Thoracic aorta (tissue), 2 donors: ENCODE measurements around the gene UCHL3. TPM values are rescaled to one million over a fixed set of nuclear protein-coding genes. Genes with fewer than 3 reads are reported as not detected.

Source experiments
- ATAC-seq: fragments of 150-250 bp; one replicate; pipeline ENCODE4 v1.8.0; 2017; ENCODE audit warnings: low read depth; ENCODE audit not compliant: insufficient number of reproducible peaks, low FRiP score
- DNase-seq: peaks from one replicate; pipeline ENCODE4 v3.0.0-alpha.2; 2020; ENCODE audit warnings: low spot score
- H3K27ac ChIP-seq, 2 donors: fragments of 200-600 bp; sonication (generic); 1 replicate in 1 of 2; 2 replicates in 1 of 2; pipeline ENCODE4 v1.5.1; 2016; ENCODE audit warnings: mild to moderate bottlenecking in 2 of 2, moderate library complexity in 2 of 2
- H3K27me3 ChIP-seq: fragments of 200-600 bp; sonication (generic); replicated peaks from 2 replicates; pipeline ENCODE4 v1.6.0; 2016; ENCODE audit warnings: mild to moderate bottlenecking; ENCODE audit not compliant: insufficient read depth
- H3K36me3 ChIP-seq: fragments of 200-600 bp; sonication (generic); one replicate; pipeline ENCODE4 v1.5.1; 2016
- H3K4me1 ChIP-seq, 2 donors: fragments of 200-600 bp; sonication (generic); 1 replicate in 1 of 2; 2 replicates in 1 of 2; pipeline versions ENCODE4 v1.5.1 to v1.6.0; 2016; ENCODE audit warnings: low read depth in 2 of 2, mild to moderate bottlenecking in 1 of 2; ENCODE audit not compliant: control insufficient read depth in 1 of 2
- H3K4me3 ChIP-seq: fragments of 200-600 bp; sonication (generic); 2 replicates; pipeline ENCODE4 v1.5.1; 2016; ENCODE audit warnings: mild to moderate bottlenecking
- H3K9me3 ChIP-seq: fragments of 200-600 bp; sonication (generic); 2 replicates; pipeline ENCODE4 v1.5.1; 2016
- total RNA-seq, 2 donors: library from RNA; depleted of rRNA; stranded (reverse); fragments of >200 nt; gene quantifications; one replicate each; pipeline versions ENCODE4 v1.1.0 to v1.2.3, GENCODE V29; 2016
- TF ChIP-seq, protein P1 (sequence below): fragments of 200-600 bp; sonication (generic); IDR thresholded peaks from one replicate; pipeline ENCODE4 v1.5.1; 2019; ENCODE audit warnings: antibody characterized with exemption

The UCHL3 gene
- total RNA-seq, 2 donors from 2014 or later: 4.9 to 12.2 TPM

DNA sequence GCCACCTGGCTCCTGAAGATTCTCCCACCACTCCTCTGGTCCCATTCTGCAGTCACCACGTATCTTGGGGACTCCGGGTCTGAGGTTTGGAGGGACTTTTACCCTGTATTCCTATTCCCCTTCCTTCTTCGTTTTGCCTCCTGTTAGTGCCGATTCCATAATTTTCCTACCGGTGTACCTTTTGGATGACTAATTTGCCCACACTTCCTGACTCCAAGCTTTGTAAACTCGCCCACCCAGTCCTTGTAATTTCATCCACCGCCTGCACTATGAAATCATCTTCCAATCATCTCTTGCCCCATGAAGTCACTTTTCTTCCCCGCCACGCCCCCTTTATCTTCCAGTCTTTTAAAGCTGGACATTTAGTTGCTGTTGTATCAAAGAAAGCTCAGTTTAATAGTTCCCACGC, 572 bp downstream of the UCHL3 start:
- peaks cover 9 to 20% of the 10 kb centered on the region in 2 donors for H3K4me1 ChIP-seq
- ATAC-seq (no peak), DNase-seq (peak; percentile 18)
- H3K27me3 ChIP-seq: no peaks in the 10 kb centered on the region
- H3K36me3 ChIP-seq: no peaks in the 10 kb centered on the region
- H3K4me3 ChIP-seq: peak overlapping the region; percentile 82
- TF ChIP-seq, protein P1, sequence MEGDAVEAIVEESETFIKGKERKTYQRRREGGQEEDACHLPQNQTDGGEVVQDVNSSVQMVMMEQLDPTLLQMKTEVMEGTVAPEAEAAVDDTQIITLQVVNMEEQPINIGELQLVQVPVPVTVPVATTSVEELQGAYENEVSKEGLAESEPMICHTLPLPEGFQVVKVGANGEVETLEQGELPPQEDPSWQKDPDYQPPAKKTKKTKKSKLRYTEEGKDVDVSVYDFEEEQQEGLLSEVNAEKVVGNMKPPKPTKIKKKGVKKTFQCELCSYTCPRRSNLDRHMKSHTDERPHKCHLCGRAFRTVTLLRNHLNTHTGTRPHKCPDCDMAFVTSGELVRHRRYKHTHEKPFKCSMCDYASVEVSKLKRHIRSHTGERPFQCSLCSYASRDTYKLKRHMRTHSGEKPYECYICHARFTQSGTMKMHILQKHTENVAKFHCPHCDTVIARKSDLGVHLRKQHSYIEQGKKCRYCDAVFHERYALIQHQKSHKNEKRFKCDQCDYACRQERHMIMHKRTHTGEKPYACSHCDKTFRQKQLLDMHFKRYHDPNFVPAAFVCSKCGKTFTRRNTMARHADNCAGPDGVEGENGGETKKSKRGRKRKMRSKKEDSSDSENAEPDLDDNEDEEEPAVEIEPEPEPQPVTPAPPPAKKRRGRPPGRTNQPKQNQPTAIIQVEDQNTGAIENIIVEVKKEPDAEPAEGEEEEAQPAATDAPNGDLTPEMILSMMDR: no peak
- H3K9me3 ChIP-seq: no peaks in the 10 kb centered on the region
- no peak overlapping the region for H3K27ac ChIP-seq

DNA sequence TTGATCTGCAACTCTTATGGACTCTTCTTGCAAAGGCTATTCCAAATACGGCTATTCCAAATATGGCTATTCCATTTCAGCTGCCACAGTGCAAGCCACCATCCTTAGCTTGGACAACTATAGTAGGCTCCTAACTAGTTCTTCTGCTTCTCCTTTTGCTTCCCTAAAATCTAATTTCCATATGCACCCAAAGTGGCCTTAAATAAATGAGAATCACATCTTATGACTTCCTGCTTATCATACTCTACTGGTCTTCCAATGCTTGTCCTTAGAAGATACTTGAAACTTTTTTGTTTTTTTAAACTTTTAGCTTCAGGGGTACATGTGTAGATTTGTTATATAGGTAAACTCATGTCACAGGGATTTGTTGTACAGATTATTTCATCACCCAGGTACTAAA, 4.9 kb downstream of the UCHL3 start:
- H3K27me3 ChIP-seq: no peaks in the 10 kb centered on the region
- no peak for ATAC-seq
- DNase-seq: no peak
- H3K9me3 ChIP-seq: no peaks in the 10 kb centered on the region
- peaks cover 16 to 24% of the 10 kb centered on the region in 2 donors for H3K4me1 ChIP-seq
- no peak overlapping the region for H3K27ac ChIP-seq
- no peaks in the 10 kb centered on the region for H3K36me3 ChIP-seq
- TF ChIP-seq, protein P1: no peak
- no peak overlapping the region for H3K4me3 ChIP-seq

DNA sequence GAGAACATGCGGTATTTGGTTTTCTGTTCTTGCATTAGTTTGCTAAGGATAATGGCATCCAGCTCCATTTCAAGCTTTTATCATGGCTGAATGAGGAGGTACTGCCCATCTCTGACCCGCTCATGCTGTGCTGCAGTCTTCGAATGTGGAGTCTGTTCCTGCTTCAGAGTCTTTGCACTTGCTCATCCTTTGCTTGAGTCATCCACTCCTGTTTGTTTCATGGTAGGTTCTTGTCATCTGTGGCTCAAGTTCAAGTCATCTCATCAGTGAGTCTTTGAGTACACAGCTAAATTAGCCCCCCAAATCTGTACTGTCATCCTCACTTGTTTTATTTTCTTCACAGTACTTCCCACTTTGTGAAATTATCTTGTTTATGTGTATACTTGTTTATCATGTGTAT, 5.4 kb downstream of the UCHL3 start:
- H3K27ac ChIP-seq: no peak overlapping the region
- H3K4me1 ChIP-seq: peaks cover 16 to 23% of the 10 kb centered on the region in 2 donors
- H3K36me3 ChIP-seq: no peaks in the 10 kb centered on the region
- no peaks in the 10 kb centered on the region for H3K9me3 ChIP-seq
- H3K4me3 ChIP-seq: no peak overlapping the region
- DNase-seq (no peak), ATAC-seq (no peak)
- no peaks in the 10 kb centered on the region for H3K27me3 ChIP-seq
- TF ChIP-seq, protein P1: no peak

DNA sequence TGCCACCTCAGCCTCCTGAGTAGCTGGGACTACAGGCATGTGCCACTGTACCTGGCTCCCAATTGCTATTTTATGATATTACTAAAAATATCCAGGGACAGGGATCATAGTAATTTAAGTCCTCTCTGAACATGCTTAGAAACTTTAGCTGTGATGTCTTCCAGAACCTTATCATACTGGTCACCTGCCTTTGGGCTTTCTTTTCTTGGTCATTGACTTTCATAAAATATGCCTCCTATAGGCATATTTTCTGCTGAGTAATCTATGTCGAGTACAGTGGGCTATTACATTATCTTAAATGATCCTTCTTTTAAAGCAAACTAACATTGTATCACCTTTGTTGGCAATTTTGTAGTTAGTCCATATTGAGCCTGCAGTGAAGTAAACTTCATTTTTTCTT, 6.2 kb downstream of the UCHL3 start:
- no peak for ATAC-seq

DNA sequence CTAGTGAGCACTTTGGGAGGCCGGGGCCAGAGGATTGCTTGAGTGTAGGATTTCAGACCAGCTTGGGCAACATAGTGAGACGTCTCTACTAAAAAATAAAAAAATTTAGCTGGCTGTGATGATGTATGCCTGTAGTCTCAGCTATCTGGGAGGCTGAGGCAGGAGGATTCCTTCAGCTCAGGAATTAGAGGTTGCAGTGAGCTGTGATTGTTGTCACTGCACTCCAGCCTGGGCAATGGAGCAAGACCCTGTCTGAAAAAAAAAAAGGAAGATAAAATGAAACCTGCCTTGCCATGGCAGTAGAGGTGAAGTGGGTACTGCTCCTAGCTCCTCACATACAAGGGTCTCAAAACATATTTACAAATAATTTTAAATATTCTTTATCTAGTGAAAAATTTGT, 7.4 kb downstream of the UCHL3 start:
- Histone ChIP-seq H3K27me3 (no peaks in the 10 kb centered on the region), H3K4me1 (peaks cover 8 to 9% of the 10 kb centered on the region in 2 donors), H3K27ac (no peak overlapping the region), H3K4me3 (no peak overlapping the region), H3K9me3 (no peaks in the 10 kb centered on the region), H3K36me3 (no peaks in the 10 kb centered on the region)
- TF ChIP-seq, protein P1: no peak
- DNase-seq (no peak), ATAC-seq (no peak)

More for the DNA sequence above, 6.2 kb downstream of the UCHL3 start:
- Histone ChIP-seq H3K27me3 (no peaks in the 10 kb centered on the region), H3K4me3 (no peak overlapping the region), H3K4me1 (peaks cover 10 to 15% of the 10 kb centered on the region in 2 donors), H3K9me3 (no peaks in the 10 kb centered on the region), H3K36me3 (no peaks in the 10 kb centered on the region), H3K27ac (no peak overlapping the region)
- DNase-seq: no peak
- TF ChIP-seq, protein P1: no peak
